WTC11 (cell line): Measurements from ENCODE around the gene TTLL5. TPM values are rescaled to one million over a fixed set of nuclear protein-coding genes. Genes with fewer than 3 reads are reported as not detected.

Experiments
- ATAC-seq: fragments of 200-7000 bp; cut with Tn5 transposase; 2 replicates; pipeline ENCODE4 v1.10.0; 2021; ENCODE audit warnings: mild to moderate bottlenecking, moderate library complexity
- CTCF ChIA-PET: fragments of 300-600 bp; sonication (Branson Sonifier 250); formaldehyde crosslinking; loops from one replicate; lab custom pipeline; 2021; ENCODE audit warnings: antibody characterized with exemption; lab: Charles Lee
- POLR2A ChIA-PET: fragments of 350-600 bp; sonication (Branson Sonifier 250); formaldehyde crosslinking; loops from one replicate; lab custom pipeline; 2021; ENCODE audit warnings: antibody characterized with exemption; lab: Charles Lee
- DNase-seq: peaks from one replicate; pipeline ENCODE4 v3.0.0; 2021; ENCODE audit warnings: low spot score
- H3K27ac Mint-ChIP-seq: 2 replicates; pipeline ENCODE4 v1.8.0; 2021; ENCODE audit warnings: mixed read lengths
- H3K27me3 Mint-ChIP-seq: 2 replicates; pipeline ENCODE4 v1.8.0; 2021; ENCODE audit warnings: low read depth, mild to moderate bottlenecking, moderate library complexity, mixed read lengths
- H3K36me3 Mint-ChIP-seq: 2 replicates; pipeline ENCODE4 v1.8.0; 2021; ENCODE audit warnings: mixed read lengths
- H3K4me1 Mint-ChIP-seq: 2 replicates; pipeline ENCODE4 v1.8.0; 2022; ENCODE audit warnings: mixed read lengths
- H3K4me3 Mint-ChIP-seq: 2 replicates; pipeline ENCODE4 v1.8.0; 2021; ENCODE audit warnings: mild to moderate bottlenecking, moderate library complexity, mixed read lengths
- H3K9me3 Mint-ChIP-seq: 2 replicates; pipeline ENCODE4 v1.8.0; 2021; ENCODE audit warnings: mixed read lengths
- ATF2 ChIP-seq: sonication (generic); formaldehyde crosslinking; IDR thresholded peaks from 2 replicates; pipeline ENCODE4 v1.8.1; 2022; ENCODE audit warnings: low read depth, missing genetic modification reagents, borderline replicate concordance
- CBFB ChIP-seq: sonication (generic); formaldehyde crosslinking; IDR thresholded peaks from 2 replicates; pipeline ENCODE4 v1.8.1; 2022; ENCODE audit warnings: mild to moderate bottlenecking, low read depth, missing genetic modification reagents
- E2F1 ChIP-seq: sonication (generic); formaldehyde crosslinking; IDR thresholded peaks from 2 replicates; pipeline ENCODE4 v1.8.0; 2022; ENCODE audit warnings: mild to moderate bottlenecking, missing genetic modification reagents
- E2F4 ChIP-seq: sonication (generic); formaldehyde crosslinking; IDR thresholded peaks from 2 replicates; pipeline ENCODE4 v1.8.1; 2022; ENCODE audit warnings: low read depth, mild to moderate bottlenecking, moderate library complexity, missing genetic modification reagents, borderline replicate concordance
- ERG ChIP-seq: fragments of 250-450 bp; sonication (Bioruptor Pico); IDR thresholded peaks from 2 replicates; pipeline ENCODE4 v1.8.0; 2021; ENCODE audit warnings: mild to moderate bottlenecking
- FOXK1 ChIP-seq: sonication (generic); formaldehyde crosslinking; IDR thresholded peaks from 2 replicates; pipeline ENCODE4 v1.8.0; 2022; ENCODE audit warnings: mild to moderate bottlenecking, moderate library complexity, missing genetic modification reagents
- FOXP4 ChIP-seq: sonication (generic); formaldehyde crosslinking; IDR thresholded peaks from 2 replicates; pipeline ENCODE4 v1.8.0; 2022; ENCODE audit warnings: mild to moderate bottlenecking, missing genetic modification reagents
- GABPB1 ChIP-seq: sonication (generic); formaldehyde crosslinking; IDR thresholded peaks from 2 replicates; pipeline ENCODE4 v1.8.1; 2023; ENCODE audit warnings: mild to moderate bottlenecking, missing genetic modification reagents
- GRHL2 ChIP-seq: fragments of 250-450 bp; sonication (Bioruptor Pico); IDR thresholded peaks from 2 replicates; pipeline ENCODE4 v1.8.0; 2022; ENCODE audit warnings: mild to moderate bottlenecking, moderate library complexity; ENCODE audit not compliant: insufficient replicate concordance, severe bottlenecking
- HMGA2 ChIP-seq: fragments of 250-450 bp; sonication (Bioruptor Pico); IDR thresholded peaks from 2 replicates; pipeline ENCODE4 v1.4.0; 2021; ENCODE audit warnings: mild to moderate bottlenecking, moderate library complexity
- IRF1 ChIP-seq: sonication (generic); formaldehyde crosslinking; IDR thresholded peaks from 2 replicates; pipeline ENCODE4 v1.8.0; 2023; ENCODE audit warnings: missing genetic modification reagents
- IRF2 ChIP-seq: sonication (generic); formaldehyde crosslinking; IDR thresholded peaks from 2 replicates; pipeline ENCODE4 v1.8.0; 2022; ENCODE audit warnings: low read depth, missing genetic modification reagents, borderline replicate concordance
- MAX ChIP-seq: sonication (generic); formaldehyde crosslinking; IDR thresholded peaks from 2 replicates; pipeline ENCODE4 v1.8.0; 2022; ENCODE audit warnings: mild to moderate bottlenecking, missing genetic modification reagents
- MYBL2 ChIP-seq: sonication (generic); formaldehyde crosslinking; IDR thresholded peaks from 2 replicates; pipeline ENCODE4 v1.8.1; 2023; ENCODE audit warnings: mild to moderate bottlenecking, moderate library complexity, missing genetic modification reagents
- NFYB ChIP-seq: sonication (generic); formaldehyde crosslinking; conservative IDR thresholded peaks from 2 replicates; pipeline ENCODE4 v1.8.0; 2022; ENCODE audit warnings: low read depth, missing genetic modification reagents
- OVOL2 ChIP-seq: fragments of 250-450 bp; sonication (Bioruptor Pico); IDR thresholded peaks from 2 replicates; pipeline ENCODE4 v1.9.0; 2021; ENCODE audit warnings: mild to moderate bottlenecking, borderline replicate concordance
- PREB ChIP-seq: sonication (generic); formaldehyde crosslinking; IDR thresholded peaks from 2 replicates; pipeline ENCODE4 v1.8.1; 2022; ENCODE audit warnings: mild to moderate bottlenecking, missing genetic modification reagents, moderate library complexity, borderline replicate concordance
- RELA ChIP-seq: sonication (generic); formaldehyde crosslinking; IDR thresholded peaks from 2 replicates; pipeline ENCODE4 v1.8.1; 2022; ENCODE audit warnings: missing genetic modification reagents, mild to moderate bottlenecking, borderline replicate concordance
- RORB ChIP-seq: fragments of 250-450 bp; sonication (Bioruptor Pico); IDR thresholded peaks from 2 replicates; pipeline ENCODE4 v1.9.0; 2021; ENCODE audit warnings: mild to moderate bottlenecking
- SP1 ChIP-seq: sonication (generic); formaldehyde crosslinking; conservative IDR thresholded peaks from 2 replicates; pipeline ENCODE4 v1.8.1; 2022; ENCODE audit warnings: missing genetic modification reagents
- TCF7 ChIP-seq: sonication (generic); formaldehyde crosslinking; IDR thresholded peaks from 2 replicates; pipeline ENCODE4 v1.8.0; 2022; ENCODE audit warnings: mild to moderate bottlenecking, low read depth, missing genetic modification reagents, moderate library complexity
- ZNF138 ChIP-seq: sonication (generic); formaldehyde crosslinking; conservative IDR thresholded peaks from 2 replicates; pipeline ENCODE4 v1.8.1; 2022; ENCODE audit warnings: mild to moderate bottlenecking, moderate library complexity, missing genetic modification reagents
- ZNF425 ChIP-seq: fragments of 250-450 bp; sonication (Bioruptor Pico); conservative IDR thresholded peaks from 2 replicates; pipeline ENCODE4 v1.9.0; 2021; ENCODE audit warnings: mild to moderate bottlenecking
- ZNF671 ChIP-seq: fragments of 250-450 bp; sonication (Bioruptor Pico); IDR thresholded peaks from 2 replicates; pipeline ENCODE4 v1.8.0; 2021; ENCODE audit warnings: mild to moderate bottlenecking
- total RNA-seq: library from RNA; stranded (reverse); gene quantifications from 3 replicates; pipeline ENCODE4 v1.2.3, GENCODE V29; 2021

TTLL5 gene
- total RNA-seq, 1 experiment from 2014 or later: 39.6 TPM

GRCh38 chr14:75784314-75784686 is 123.3 kb downstream of the TTLL5 start:
- DNase-seq: no peak
- POLR2A ChIA-PET: no interaction called here
- Mint-ChIP-seq H3K4me3 (no peak overlapping the region), H3K9me3 (peaks cover 15% of the 10 kb centered on the region), H3K27me3 (no peaks in the 10 kb centered on the region), H3K4me1 (no peaks in the 10 kb centered on the region), H3K27ac (no peak overlapping the region), H3K36me3 (peaks cover 42% of the 10 kb centered on the region)
- CTCF ChIA-PET: no interaction called here
- ATAC-seq: no peak
- TF ChIP-seq ZNF425 (CRISPR knock-in tag) (no peak), CBFB (no peak), ATF2 (no peak), GABPB1 (CRISPR knock-in tag) (no peak), TCF7 (CRISPR knock-in tag) (no peak), IRF1 (CRISPR knock-in tag) (no peak), ZNF138 (no peak), FOXK1 (CRISPR knock-in tag) (no peak), MAX (no peak), FOXP4 (CRISPR knock-in tag) (no peak), IRF2 (CRISPR knock-in tag) (no peak), SP1 (no peak), E2F4 (CRISPR knock-in tag) (no peak), NFYB (no peak), OVOL2 (no peak), PREB (CRISPR knock-in tag) (no peak)

- POLR2A ChIA-PET: no interaction called here
- TF ChIP-seq MYBL2 (CRISPR knock-in tag) (no peak), RELA (CRISPR knock-in tag) (no peak), ERG (no peak), RORB (CRISPR knock-in tag) (no peak), GRHL2 (CRISPR knock-in tag) (no peak), HMGA2 (no peak), ZNF671 (CRISPR knock-in tag) (no peak), E2F1 (CRISPR knock-in tag) (no peak)
Measured at GRCh38 chr14:75793806-75794205, 132.8 kb downstream of the TTLL5 start.

More at GRCh38 chr14:75793806-75794205, 132.8 kb downstream of the TTLL5 start:
- no peak overlapping the region for H3K27ac Mint-ChIP-seq
- peaks cover 2% of the 10 kb centered on the region for H3K4me1 Mint-ChIP-seq
- H3K27me3 Mint-ChIP-seq: no peaks in the 10 kb centered on the region
- H3K9me3 Mint-ChIP-seq: peaks cover 23% of the 10 kb centered on the region
- no peak for DNase-seq
- ATAC-seq: no peak
- H3K36me3 Mint-ChIP-seq: peaks cover 21% of the 10 kb centered on the region
- CTCF ChIA-PET: interaction anchor here (0.7 to 2.2 kb wide), 14 partner anchors 8 to 263 kb away, joined by 3 to 14 read pairs (median 4); no protein-coding TSS in a partner anchor
- no peak overlapping the region for H3K4me3 Mint-ChIP-seq
